PC-9 (cell line): Measurements from ENCODE around the gene NT5DC3. TPM values are rescaled to one million over a fixed set of nuclear protein-coding genes. Genes with fewer than 3 reads are reported as not detected.

ENCODE experiments used
- BruUV-seq: library from RNA; stranded (reverse); fragments of 400-500 nt; replicated peaks from 2 replicates; lab custom pipeline; 2021; lab: Mats Ljungman, UMichigan
- CTCF ChIA-PET: fragments of 300-600 bp; sonication (Branson Sonifier 250); formaldehyde crosslinking; loops from one replicate; lab custom pipeline; 2022; ENCODE audit warnings: antibody characterized with exemption; lab: Charles Lee
- POLR2A ChIA-PET: fragments of 300-600 bp; sonication (Branson Sonifier 250); formaldehyde crosslinking; loops from one replicate; lab custom pipeline; 2022; ENCODE audit warnings: antibody characterized with exemption; ENCODE audit not compliant: unreplicated experiment; lab: Charles Lee
- DNase-seq, 2 experiments: peaks; one replicate each; pipeline versions ENCODE4 v3.0.0 to v3.0.0-alpha.2; 2015 to 2022; ENCODE audit warnings: mixed read lengths in 1 of 2
- H2AFZ ChIP-seq: fragments of 200-600 bp; sonication (generic); 2 replicates; pipeline ENCODE4 v1.8.1; 2017; ENCODE audit warnings: antibody characterized with exemption
- H3F3A ChIP-seq: fragments of 200-600 bp; sonication (generic); 2 replicates; pipeline ENCODE4 v1.8.1; 2017; ENCODE audit warnings: antibody characterized with exemption, mild to moderate bottlenecking, low read depth; ENCODE audit not compliant: insufficient read depth
- H3K27ac ChIP-seq: fragments of 200-600 bp; sonication (generic); 2 replicates; pipeline ENCODE4 v1.6.1; 2016; ENCODE audit warnings: mixed run types
- H3K27me3 ChIP-seq: fragments of 200-600 bp; sonication (generic); 2 replicates; pipeline ENCODE4 v1.6.1; 2016; ENCODE audit warnings: low read depth, mixed run types; ENCODE audit not compliant: insufficient read depth
- H3K36me3 ChIP-seq: fragments of 200-600 bp; sonication (generic); 2 replicates; pipeline ENCODE4 v1.6.1; 2016; ENCODE audit warnings: low read depth, mixed run types
- H3K4me1 ChIP-seq: fragments of 200-600 bp; sonication (generic); replicated peaks from 2 replicates; pipeline ENCODE4 v1.6.1; 2016; ENCODE audit warnings: mixed run types; ENCODE audit not compliant: insufficient read depth
- H3K4me2 ChIP-seq: fragments of 200-600 bp; sonication (generic); 2 replicates; pipeline ENCODE4 v1.6.1; 2017; ENCODE audit warnings: mixed run types
- H3K4me3 ChIP-seq: fragments of 200-600 bp; sonication (generic); 2 replicates; pipeline ENCODE4 v1.6.1; 2016; ENCODE audit warnings: mixed run types
- H3K79me2 ChIP-seq: fragments of 200-600 bp; sonication (generic); 2 replicates; pipeline ENCODE4 v1.6.1; 2017; ENCODE audit warnings: low read depth, mixed run types
- H3K9me2 ChIP-seq: fragments of 200-600 bp; sonication (generic); 2 replicates; pipeline ENCODE4 v1.8.1; 2017; ENCODE audit warnings: mild to moderate bottlenecking; ENCODE audit not compliant: insufficient read depth
- H3K9me3 ChIP-seq: fragments of 200-600 bp; sonication (generic); 2 replicates; pipeline ENCODE4 v1.8.1; 2016; ENCODE audit warnings: low read depth; ENCODE audit not compliant: insufficient read depth
- H4K20me1 ChIP-seq: fragments of 200-600 bp; sonication (generic); 2 replicates; pipeline ENCODE4 v1.8.1; 2017; ENCODE audit not compliant: insufficient read depth
- EZH2 ChIP-seq: fragments of 200-600 bp; sonication (generic); IDR thresholded peaks from 2 replicates; pipeline ENCODE4 v1.8.0; 2017; ENCODE audit warnings: antibody characterized with exemption, low read depth
- intact Hi-C: fragments of 100-400 bp; cut with micrococcal nuclease; formaldehyde crosslinking; loops from one replicate; pipeline ENCODE4 v1.10.0; 2022; ENCODE audit not compliant: unreplicated experiment
- total RNA-seq: library from RNA; stranded (reverse); gene quantifications from 2 replicates; pipeline ENCODE4 v1.2.3, GENCODE V29; 2021
- TF ChIP-seq, protein P1 (sequence below): fragments of 200-600 bp; sonication (generic); conservative IDR thresholded peaks from 2 replicates; pipeline ENCODE4 v1.6.1; 2017; ENCODE audit warnings: mixed run types, antibody characterized with exemption, mild to moderate bottlenecking, moderate library complexity

NT5DC3 gene
- total RNA-seq, 1 experiment from 2014 or later = 13.2 TPM

DNA sequence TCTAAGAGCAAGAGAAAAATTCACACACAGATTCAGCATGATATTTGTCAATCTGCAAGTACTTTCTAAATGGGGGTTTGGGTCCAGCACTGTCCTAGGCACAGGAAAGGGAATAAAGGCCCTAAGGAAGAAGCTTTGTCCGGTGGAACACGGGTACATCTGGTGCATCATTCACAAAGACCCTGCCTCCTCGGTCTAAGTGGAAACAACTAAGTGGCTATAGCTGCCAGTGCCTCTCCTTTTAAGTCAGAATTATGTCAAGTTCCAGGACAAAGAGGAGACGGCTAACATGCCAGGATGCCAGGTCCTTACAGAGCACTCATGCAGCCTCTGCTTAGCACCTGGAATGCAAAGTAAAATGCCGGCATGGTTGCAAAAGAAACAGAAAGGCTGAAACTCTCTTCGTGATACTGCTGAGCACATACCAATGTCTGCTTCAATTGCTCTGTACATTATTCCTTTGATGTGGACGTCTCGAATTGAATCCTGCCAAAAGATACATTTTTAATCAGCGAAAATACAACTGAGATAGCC is 47.5 kb downstream of the NT5DC3 start:
- DNase-seq = no peak
- BruUV-seq = no TSS peak
- Histone ChIP-seq H3K36me3 (peaks cover 8% of the 10 kb centered on the region; the same call in 1 of the 2 replicates), H3F3A (peaks cover 20% of the 10 kb centered on the region; the same call in 1 of the 2 replicates), H2AFZ (no peak overlapping the region), H3K9me2 (no peaks in the 10 kb centered on the region), H3K4me2 (peak overlapping the region; percentile 18), H3K9me3 (no peaks in the 10 kb centered on the region), H3K4me1 (peaks cover 28% of the 10 kb centered on the region), H4K20me1 (no peaks in the 10 kb centered on the region), H3K27ac (no peak overlapping the region), H3K79me2 (0 out of 2 replicates have a peak, but pooled peaks cover 13% of the 10 kb centered on the region), H3K27me3 (no peaks in the 10 kb centered on the region), H3K4me3 (no peak overlapping the region)
- intact Hi-C loops = no loop called here
- ChIA-PET CTCF (no interaction called here), POLR2A (no interaction called here)
- no peak for TF ChIP-seq EZH2
- TF ChIP-seq, protein P1, sequence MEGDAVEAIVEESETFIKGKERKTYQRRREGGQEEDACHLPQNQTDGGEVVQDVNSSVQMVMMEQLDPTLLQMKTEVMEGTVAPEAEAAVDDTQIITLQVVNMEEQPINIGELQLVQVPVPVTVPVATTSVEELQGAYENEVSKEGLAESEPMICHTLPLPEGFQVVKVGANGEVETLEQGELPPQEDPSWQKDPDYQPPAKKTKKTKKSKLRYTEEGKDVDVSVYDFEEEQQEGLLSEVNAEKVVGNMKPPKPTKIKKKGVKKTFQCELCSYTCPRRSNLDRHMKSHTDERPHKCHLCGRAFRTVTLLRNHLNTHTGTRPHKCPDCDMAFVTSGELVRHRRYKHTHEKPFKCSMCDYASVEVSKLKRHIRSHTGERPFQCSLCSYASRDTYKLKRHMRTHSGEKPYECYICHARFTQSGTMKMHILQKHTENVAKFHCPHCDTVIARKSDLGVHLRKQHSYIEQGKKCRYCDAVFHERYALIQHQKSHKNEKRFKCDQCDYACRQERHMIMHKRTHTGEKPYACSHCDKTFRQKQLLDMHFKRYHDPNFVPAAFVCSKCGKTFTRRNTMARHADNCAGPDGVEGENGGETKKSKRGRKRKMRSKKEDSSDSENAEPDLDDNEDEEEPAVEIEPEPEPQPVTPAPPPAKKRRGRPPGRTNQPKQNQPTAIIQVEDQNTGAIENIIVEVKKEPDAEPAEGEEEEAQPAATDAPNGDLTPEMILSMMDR = no peak

DNA sequence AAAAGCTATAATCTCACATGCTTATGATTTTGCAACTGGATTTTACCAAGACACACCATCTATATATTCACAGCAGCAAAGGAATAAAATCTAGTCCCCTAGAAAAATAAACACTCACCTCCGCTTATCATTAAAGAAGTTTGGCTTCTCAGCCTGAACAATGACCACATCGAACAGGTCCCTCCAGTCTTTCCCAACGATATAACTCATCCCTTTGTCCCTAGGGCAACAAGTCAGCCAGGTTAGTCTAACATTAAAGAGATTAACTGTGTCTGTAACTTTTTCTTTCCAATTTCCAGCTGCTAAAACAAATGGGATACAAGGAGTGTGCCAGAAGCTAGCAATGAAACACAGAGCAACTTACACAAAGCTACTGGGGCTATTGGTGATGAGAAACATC is 48.0 kb downstream of the NT5DC3 start:
- H3K27ac ChIP-seq = no peak overlapping the region
- CTCF ChIA-PET = interaction anchor here (0.5 to 1.3 kb wide), 2 partner anchors 49 to 208 kb away, joined by 3 read pairs; no protein-coding TSS in a partner anchor
- intact Hi-C loops = no loop called here
- no peaks in the 10 kb centered on the region for H3K9me3 ChIP-seq
- POLR2A ChIA-PET = no interaction called here
- DNase-seq = peak in 1 of 2 experiments; percentile 69
- no peak overlapping the region for H2AFZ ChIP-seq
- H3K27me3 ChIP-seq = no peaks in the 10 kb centered on the region
- no peak overlapping the region for H3K4me3 ChIP-seq
- H4K20me1 ChIP-seq = no peaks in the 10 kb centered on the region
- H3K4me1 ChIP-seq = peaks cover 22% of the 10 kb centered on the region
- 0 out of 2 replicates have a peak, but pooled peaks cover 8% of the 10 kb centered on the region for H3K79me2 ChIP-seq
- no TSS peak for BruUV-seq
- no peaks in the 10 kb centered on the region for H3K9me2 ChIP-seq
- H3K4me2 ChIP-seq = peak overlapping the region; percentile 18
- peaks cover 18% of the 10 kb centered on the region; the same call in 1 of the 2 replicates for H3F3A ChIP-seq
- peaks cover 8% of the 10 kb centered on the region; the same call in 1 of the 2 replicates for H3K36me3 ChIP-seq
- TF ChIP-seq EZH2 = no peak
- TF ChIP-seq, protein P1 = no peak

DNA sequence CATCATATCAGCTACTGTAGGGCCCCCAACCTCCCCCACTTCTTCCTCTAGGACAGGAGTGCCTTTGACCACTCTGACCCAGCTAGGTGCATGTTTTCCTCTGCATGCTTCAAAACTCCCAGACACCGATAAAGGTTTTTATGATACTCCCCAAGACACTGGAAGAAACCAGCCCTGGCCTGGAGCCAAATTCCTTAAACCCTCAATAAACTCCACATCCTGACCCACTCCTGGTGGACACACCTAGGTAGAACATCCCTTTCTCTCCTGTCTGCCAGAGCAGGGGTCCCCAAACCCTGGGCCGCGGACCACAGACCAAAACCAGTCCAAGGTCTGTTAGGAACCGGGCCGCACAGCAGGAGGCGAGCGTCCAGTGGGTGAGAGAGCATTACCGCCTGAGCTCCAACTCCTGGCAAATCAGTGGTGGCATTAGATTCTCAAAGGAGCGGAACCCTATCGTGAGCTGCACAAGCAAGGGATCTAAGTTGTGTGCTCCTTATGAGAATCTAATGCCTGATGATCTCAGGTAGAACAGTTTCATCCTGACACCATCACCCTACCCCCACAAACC is 49.6 kb downstream of the NT5DC3 start:
- H3K4me3 ChIP-seq = no peak overlapping the region
- ChIA-PET POLR2A (no interaction called here), CTCF (no interaction called here)
- intact Hi-C loops = no loop called here
- no peaks in the 10 kb centered on the region for H3K9me3 ChIP-seq
- no peak for TF ChIP-seq EZH2
- TF ChIP-seq, protein P1 = no peak
- no peak overlapping the region for H3K4me2 ChIP-seq
- H4K20me1 ChIP-seq = no peaks in the 10 kb centered on the region
- BruUV-seq = no TSS peak
- no peaks in the 10 kb centered on the region for H3K9me2 ChIP-seq
- no peaks in the 10 kb centered on the region for H3K79me2 ChIP-seq
- no peak overlapping the region for H3K27ac ChIP-seq
- H2AFZ ChIP-seq = no peak overlapping the region
- H3K27me3 ChIP-seq = no peaks in the 10 kb centered on the region
- peaks cover 21% of the 10 kb centered on the region for H3K4me1 ChIP-seq
- peaks cover 8% of the 10 kb centered on the region; the same call in 1 of the 2 replicates for H3K36me3 ChIP-seq
- no peak for DNase-seq
- peaks cover 18% of the 10 kb centered on the region; the same call in 1 of the 2 replicates for H3F3A ChIP-seq
